ENCODE results near the gene NDRG3.
"Not testable (repeated sequence)": the region's sequence is repeated elsewhere in the genome, so short reads cannot be mapped to it uniquely, and the experiment has no call there.

Gene NDRG3

DNA sequence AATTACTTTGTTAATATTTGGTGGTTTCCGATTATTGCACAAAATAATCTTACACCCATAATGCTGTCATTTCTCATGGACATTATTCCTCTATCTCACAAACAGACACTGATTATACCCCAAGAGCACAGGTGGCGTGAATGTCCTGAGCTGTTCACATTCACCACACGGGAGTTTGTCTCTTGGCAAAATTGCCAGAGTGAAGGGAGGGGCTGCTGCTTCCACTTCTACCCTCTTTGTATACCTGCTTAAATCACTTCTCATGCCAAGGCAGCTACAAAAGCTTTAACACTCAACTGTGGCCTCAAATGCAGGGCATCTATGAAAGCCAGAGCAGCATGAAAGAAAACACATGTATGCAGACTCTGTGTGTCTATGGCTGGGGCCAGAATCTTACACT, 58.0 kb downstream of the NDRG3 start:
- DNase-seq (ENCODE audit: low spot score), result no peak

DNA sequence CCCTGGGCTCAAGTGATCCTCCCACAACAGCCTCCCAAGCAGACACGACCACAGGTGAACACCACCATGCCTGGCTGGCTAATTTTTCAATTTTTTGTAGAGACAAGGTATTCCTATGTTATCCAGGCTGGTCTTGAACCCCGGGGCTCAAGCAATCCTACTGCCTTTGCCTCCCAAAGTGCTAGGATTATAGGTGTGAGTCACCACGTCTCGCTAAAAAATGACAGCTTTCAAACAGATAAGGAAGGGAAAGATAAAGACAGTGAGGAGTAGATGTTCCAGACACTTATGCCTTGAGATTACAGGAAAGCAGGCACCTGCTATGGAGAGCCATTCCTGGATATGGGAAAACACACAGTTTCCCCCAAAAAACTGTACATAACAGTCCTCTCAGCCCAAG, 58.9 kb downstream of the NDRG3 start:
- DNase-seq (ENCODE audit: low spot score), result no peak

- no peak for DNase-seq (ENCODE audit: low spot score)
Measured at GRCh38 chr20:36686504-36686903, 59.4 kb downstream of the NDRG3 start.

GRCh38 chr20:36684747-36685146, 61.1 kb downstream of the NDRG3 start:
- DNase-seq (ENCODE audit: low spot score), result no peak

GRCh38 chr20:36682311-36682710, 63.6 kb downstream of the NDRG3 start:
- DNase-seq (ENCODE audit: low spot score), result no peak

DNA sequence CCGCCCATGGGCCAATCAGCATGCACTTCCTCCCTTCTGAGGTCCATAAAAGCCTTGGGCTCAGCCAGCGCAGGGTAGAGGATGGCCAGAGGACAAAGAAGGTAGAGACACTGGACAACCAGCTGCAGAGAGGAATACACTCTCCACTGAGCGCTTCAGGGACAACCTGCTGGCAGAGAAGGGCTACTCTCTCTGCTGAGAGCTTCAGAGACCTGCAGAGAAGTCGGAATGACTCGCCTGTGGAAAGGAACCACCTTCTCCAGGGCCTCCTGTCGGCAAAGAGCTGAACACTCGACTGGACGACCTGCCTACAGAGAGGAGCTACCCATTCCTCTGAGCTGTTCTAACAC, 68.5 kb downstream of the NDRG3 start:
- DNase-seq (ENCODE audit: low spot score), result no peak

GRCh38 chr20:36676701-36677421, 69.0 kb downstream of the NDRG3 start:
- no peak for DNase-seq (ENCODE audit: low spot score)

- DNase-seq (ENCODE audit: low spot score), result not testable (repeated sequence)
Measured at GRCh38 chr20:36675545-36675944, 70.3 kb downstream of the NDRG3 start.

- DNase-seq (ENCODE audit: low spot score), result no peak
Measured at GRCh38 chr20:36672991-36673390, 72.9 kb downstream of the NDRG3 start.

- DNase-seq (ENCODE audit: low spot score), result no peak
Measured at GRCh38 chr20:36670665-36671357, 75.1 kb downstream of the NDRG3 start.

GRCh38 chr20:36666181-36666740, 79.6 kb downstream of the NDRG3 start:
- no peak for DNase-seq (ENCODE audit: low spot score)

- no peak for DNase-seq (ENCODE audit: low spot score)
Measured at GRCh38 chr20:36663031-36663430, 82.9 kb downstream of the NDRG3 start.

- DNase-seq (ENCODE audit: low spot score), result no peak
Measured at GRCh38 chr20:36658300-36658699, 87.6 kb downstream of the NDRG3 start.

- DNase-seq (ENCODE audit: low spot score), result no peak
Measured at GRCh38 chr20:36656733-36657132, 89.2 kb downstream of the NDRG3 start.

- DNase-seq (ENCODE audit: low spot score), result no peak
Measured at GRCh38 chr20:36655004-36655403, 90.9 kb downstream of the NDRG3 start.

- no peak for DNase-seq (ENCODE audit: low spot score)
Measured at GRCh38 chr20:36654506-36654905, 91.4 kb downstream of the NDRG3 start.

DNA sequence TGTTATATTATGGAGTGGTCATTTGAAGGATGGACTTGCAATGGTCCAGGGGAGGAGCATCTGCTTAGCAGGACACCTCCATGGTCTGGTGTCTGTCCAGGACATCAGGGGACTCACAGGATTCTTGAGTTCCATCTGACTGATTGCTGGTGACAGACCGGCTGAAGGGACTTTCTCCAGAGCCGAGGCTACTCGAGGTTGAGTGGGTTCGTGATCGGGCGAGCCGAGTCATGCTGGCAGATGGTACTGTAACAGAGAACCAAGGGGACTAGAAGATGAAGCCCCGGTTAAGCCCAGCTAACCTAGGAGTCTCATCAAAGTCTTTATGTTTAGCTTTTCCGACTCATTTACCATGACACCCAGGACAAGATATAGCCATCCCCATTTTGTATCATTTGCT, 92.4 kb downstream of the NDRG3 start:
- DNase-seq (ENCODE audit: low spot score), result no peak

- no peak for DNase-seq (ENCODE audit: low spot score)
Measured at GRCh38 chr20:36647196-36648121, 98.4 kb downstream of the NDRG3 start.

DNA sequence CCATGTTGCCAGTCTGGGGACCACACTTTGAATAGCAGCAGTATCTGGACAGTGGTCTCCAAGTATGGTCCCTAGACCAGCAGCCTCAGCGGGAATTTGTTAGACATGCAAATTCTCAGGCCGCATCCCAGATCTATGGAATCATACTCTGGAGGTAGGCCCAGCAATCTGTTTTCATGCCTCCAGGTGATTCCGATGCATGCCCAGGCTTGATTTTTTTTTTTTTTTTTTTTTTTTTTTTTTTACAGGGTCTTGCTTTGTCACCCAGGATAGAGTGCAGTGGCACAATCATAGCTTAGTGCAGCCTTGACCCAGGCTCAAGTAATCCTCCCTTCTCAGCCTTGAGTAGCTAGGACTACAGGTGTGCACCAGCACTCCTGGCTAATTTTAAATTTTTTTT, 99.2 kb downstream of the NDRG3 start:
- DNase-seq (ENCODE audit: low spot score), result no peak

DNA sequence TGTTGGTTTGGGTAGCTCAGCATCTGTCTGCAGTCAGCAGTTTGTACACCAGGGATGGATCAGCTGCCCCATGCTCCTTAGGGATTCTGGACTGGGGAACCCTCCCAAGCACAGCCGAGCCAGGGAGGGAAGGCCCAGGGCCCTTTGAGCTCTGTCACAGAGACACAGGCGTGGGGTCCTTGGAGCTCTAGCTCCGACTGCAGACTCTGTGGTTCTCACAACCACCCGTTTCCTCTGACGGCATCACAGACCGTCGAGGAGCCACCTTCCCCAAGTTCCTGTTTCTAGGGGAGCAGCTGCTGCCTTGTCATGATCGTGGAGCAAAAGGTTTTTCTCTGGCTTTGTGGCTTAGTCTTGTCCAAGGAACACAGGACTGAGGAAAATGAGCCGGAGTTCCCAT, 99.9 kb downstream of the NDRG3 start, which contains the start of gene SLA2:
TSS of gene SLA2 (minus strand) at position 199 of the 400 bp plus-strand sequence. CDS start 4,861 bp downstream, outside the sequence.
- no peak for DNase-seq (ENCODE audit: low spot score)

- no peak for DNase-seq (ENCODE audit: low spot score)
Measured at GRCh38 chr20:36645353-36645752, 100.5 kb downstream of the NDRG3 start.

DNA sequence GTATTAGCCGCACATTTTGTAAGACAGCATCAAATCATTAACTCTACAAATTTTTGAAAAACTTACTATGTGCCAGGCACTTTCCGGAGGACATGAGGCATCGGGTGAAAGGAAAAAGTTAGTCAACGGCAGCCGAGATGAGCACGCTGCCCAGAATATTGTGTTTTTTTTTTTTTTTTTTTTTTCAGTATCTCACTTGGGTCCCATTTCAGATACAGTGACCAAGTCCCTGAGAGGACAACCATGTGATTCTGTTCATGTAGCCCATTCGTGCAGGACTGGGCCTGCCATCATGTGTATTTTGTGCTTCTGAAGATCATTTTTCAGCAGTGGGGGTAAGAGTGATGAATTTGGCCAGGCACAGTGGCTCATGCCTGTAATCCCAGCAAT, 101.2 kb downstream of the NDRG3 start:
- no peak for DNase-seq (ENCODE audit: low spot score)
